Ishikawa (cell line): ENCODE measurements around the gene TSPYL6.

ENCODE experiments used
- CREB1 ChIP-seq: IDR thresholded peaks from 2 replicates; pipeline ENCODE4 v1.6.1; 2012; ENCODE audit warnings: low read depth
- EP300 ChIP-seq: IDR thresholded peaks from 2 replicates; pipeline ENCODE4 v1.6.1; 2012; ENCODE audit warnings: borderline replicate concordance
- FOXM1 ChIP-seq: IDR thresholded peaks from 2 replicates; pipeline ENCODE4 v1.6.1; 2012; ENCODE audit warnings: low read depth, borderline replicate concordance
- REST ChIP-seq: IDR thresholded peaks from 2 replicates; pipeline ENCODE4 v1.6.1; 2012; ENCODE audit warnings: low read depth, mild to moderate bottlenecking
- TCF12 ChIP-seq: IDR thresholded peaks from 2 replicates; pipeline ENCODE4 v1.6.1; 2012; ENCODE audit warnings: low read depth
- TEAD4 ChIP-seq: IDR thresholded peaks from 2 replicates; pipeline ENCODE4 v1.6.1; 2012

- TF ChIP-seq FOXM1, result no peak
- TF ChIP-seq EP300, result no peak
- no peak for TF ChIP-seq REST
- TF ChIP-seq TCF12, result no peak
- TF ChIP-seq CREB1, result no peak
- no peak for TF ChIP-seq TEAD4
Observed at GRCh38 chr2:54271189-54271588, 15.2 kb upstream of the TSPYL6 start.
